ENCODE measurements around the gene PPM1B.
"Not testable (repeated sequence)": the region's sequence is repeated elsewhere in the genome, so short reads cannot be mapped to it uniquely, and the experiment has no call there.

PPM1B gene

GRCh38 chr2:44203542-44203941 lies 34.9 kb downstream of the PPM1B start:
- DNase-seq, result no peak

- no peak for DNase-seq
Observed at GRCh38 chr2:44205169-44205568, 36.5 kb downstream of the PPM1B start.

GRCh38 chr2:44207102-44207501 lies 38.4 kb downstream of the PPM1B start:
- no peak for DNase-seq

GRCh38 chr2:44207648-44208047 lies 39.0 kb downstream of the PPM1B start:
- not testable (repeated sequence) for DNase-seq

- DNase-seq, result no peak
Observed at GRCh38 chr2:44210362-44210761, 41.7 kb downstream of the PPM1B start.

GRCh38 chr2:44211183-44211582 lies 42.5 kb downstream of the PPM1B start:
- no peak for DNase-seq

- DNase-seq, result no peak
Observed at GRCh38 chr2:44212302-44212701, 43.6 kb downstream of the PPM1B start.

- no peak for DNase-seq
Observed at GRCh38 chr2:44215827-44216226, 47.2 kb downstream of the PPM1B start.

GRCh38 chr2:44218771-44219170 lies 50.1 kb downstream of the PPM1B start:
- no peak for DNase-seq

GRCh38 chr2:44226753-44227152 lies 58.1 kb downstream of the PPM1B start:
- DNase-seq, result no peak

- DNase-seq, result no peak
Observed at GRCh38 chr2:44230378-44230777, 61.7 kb downstream of the PPM1B start.

- no peak for DNase-seq
Observed at GRCh38 chr2:44233450-44234128, 64.9 kb downstream of the PPM1B start.

- no peak for DNase-seq
Observed at GRCh38 chr2:44237221-44237620, 68.5 kb downstream of the PPM1B start.

- DNase-seq, result no peak
Observed at GRCh38 chr2:44242904-44243303, 74.2 kb downstream of the PPM1B start.

GRCh38 chr2:44244135-44244871 lies 75.6 kb downstream of the PPM1B start:
- peak; percentile 62 for DNase-seq

- DNase-seq, result no peak
Observed at GRCh38 chr2:44245083-44245861, 76.6 kb downstream of the PPM1B start.

GRCh38 chr2:44246436-44246835 lies 77.8 kb downstream of the PPM1B start:
- no peak for DNase-seq

GRCh38 chr2:44246840-44247369 lies 78.2 kb downstream of the PPM1B start:
- no peak for DNase-seq

GRCh38 chr2:44247924-44248323 lies 79.2 kb downstream of the PPM1B start:
- no peak for DNase-seq

GRCh38 chr2:44249269-44249668 lies 80.6 kb downstream of the PPM1B start:
- DNase-seq, result not testable (repeated sequence)

GRCh38 chr2:44250376-44250775 lies 81.7 kb downstream of the PPM1B start:
- no peak for DNase-seq

- DNase-seq, result no peak
Observed at GRCh38 chr2:44254023-44254422, 85.3 kb downstream of the PPM1B start.

- not testable (repeated sequence) for DNase-seq
Observed at GRCh38 chr2:44255704-44256103, 87.0 kb downstream of the PPM1B start.

Data from stimulated activated CD4-positive, alpha-beta T cell treated with anti-CD3 and anti-CD28 coated beads, Interleukin-1b, Interleukin-23, amount 100 ng/mL, for 48 hours (primary cell).